GM19372 (cell line): ENCODE results near the gene MAT1A.
"Not testable (repeated sequence)": the region's sequence is repeated elsewhere in the genome, so short reads cannot be mapped to it uniquely, and the experiment has no call there.

ENCODE experiments used
- ATAC-seq: cut with Tn5 transposase; IDR thresholded peaks from one replicate; pipeline ENCODE4 v1.9.1; 2021; ENCODE audit warnings: mild to moderate bottlenecking, low read depth, moderate library complexity; ENCODE audit not compliant: unreplicated experiment

Gene MAT1A

DNA sequence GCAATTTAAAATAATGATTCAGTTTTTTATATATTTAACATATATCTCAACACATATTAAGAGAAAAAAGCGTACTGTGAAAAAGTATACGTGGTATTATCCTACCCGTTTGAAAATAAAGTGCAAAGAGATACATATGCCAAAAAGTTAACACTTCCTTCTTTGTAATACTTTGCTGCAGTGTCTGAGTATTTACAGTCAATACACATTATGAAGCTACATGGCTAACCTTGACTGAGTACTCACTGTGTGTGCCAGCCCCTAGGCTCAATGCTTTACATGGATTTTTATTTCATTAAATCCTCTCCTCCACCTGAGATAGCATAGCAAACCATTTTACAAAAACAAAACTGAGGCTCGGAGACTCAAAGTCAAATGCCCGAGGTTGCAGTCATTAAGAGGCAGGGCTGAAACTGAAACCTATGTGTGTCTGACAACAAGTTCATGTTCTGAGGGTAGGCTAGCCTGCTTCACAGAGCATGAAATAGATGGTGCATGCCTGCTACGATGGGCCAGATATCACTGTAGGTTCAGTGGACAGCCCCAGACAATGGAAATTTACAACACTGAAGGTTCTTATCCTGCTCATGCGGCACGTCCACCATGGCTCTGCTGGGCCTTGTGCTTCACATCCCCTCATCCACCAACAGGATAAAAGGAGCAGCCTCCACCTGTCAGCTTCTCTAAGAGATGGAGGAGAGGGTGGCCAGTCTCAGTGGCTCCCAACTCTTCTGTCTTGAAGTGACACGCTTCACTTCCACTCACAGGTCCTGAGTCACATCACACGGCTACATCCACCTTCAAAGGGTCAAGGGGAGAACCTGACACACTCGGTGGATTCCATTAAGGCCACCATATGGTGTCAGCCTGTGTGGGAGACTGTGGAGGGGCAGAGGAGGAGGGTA is 54.9 kb downstream of the MAT1A start:
- ATAC-seq, result peak; percentile 100

DNA sequence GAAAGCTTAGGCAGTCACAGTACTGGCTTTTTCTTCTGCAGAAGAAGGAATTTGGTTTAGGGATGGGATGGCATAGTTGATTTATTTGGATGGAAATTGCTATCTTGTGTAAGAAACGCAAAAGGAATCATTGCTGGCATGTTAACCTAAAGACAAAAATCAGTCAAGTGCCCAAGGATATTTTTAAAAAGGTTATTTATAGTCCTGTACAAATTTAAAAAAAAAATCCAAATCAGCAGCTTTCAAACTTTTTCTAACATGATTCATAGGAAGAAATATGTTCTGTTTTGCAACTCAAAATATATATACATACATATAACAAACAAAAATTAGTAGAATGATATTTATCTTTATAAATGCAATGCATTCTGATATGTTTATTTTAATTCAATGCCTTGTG is 55.6 kb downstream of the MAT1A start:
- ATAC-seq, result not testable (repeated sequence)

DNA sequence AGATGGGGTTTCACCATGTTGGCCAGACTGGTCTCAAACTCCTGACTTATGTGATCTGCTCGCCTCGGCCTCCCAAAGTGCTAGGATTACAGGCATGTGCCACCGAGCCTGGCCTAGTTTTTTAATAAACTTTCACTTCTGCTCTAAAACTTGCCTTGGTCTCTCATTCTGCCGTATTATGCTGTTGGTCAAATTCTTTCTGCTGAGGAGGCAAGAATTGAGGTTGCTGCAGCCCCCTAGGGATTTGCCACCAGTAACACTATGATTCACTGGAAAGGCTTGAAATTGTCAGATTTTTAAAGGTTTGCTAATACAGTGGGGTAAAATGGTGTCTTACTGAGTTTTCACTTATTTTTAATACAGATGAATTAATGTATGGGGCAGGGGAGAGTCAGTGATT is 62.7 kb downstream of the MAT1A start:
- ATAC-seq, result not testable (repeated sequence)

DNA sequence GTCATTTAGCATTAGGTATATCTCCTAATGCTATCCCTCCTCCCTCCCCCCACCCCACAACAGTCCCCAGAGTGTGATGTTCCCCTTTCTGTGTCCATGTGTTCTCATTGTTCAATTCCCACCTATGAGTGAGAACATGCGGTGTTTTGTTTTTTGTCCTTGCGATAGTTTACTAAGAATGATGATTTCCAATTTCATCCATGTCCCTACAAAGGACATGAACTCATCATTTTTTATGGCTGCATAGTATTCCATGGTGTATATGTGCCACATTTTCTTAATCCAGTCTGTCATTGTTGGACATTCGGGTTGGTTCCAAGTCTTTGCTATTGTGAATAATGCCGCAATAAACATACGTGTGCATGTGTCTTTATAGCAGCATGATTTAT is 66.4 kb downstream of the MAT1A start:
- not testable (repeated sequence) for ATAC-seq
